Coronary artery (tissue), 2 donors: ENCODE measurements around the gene FBN2.

Source experiments
- DNase-seq: peaks from one replicate; pipeline ENCODE4 v3.0.0-alpha.2; 2017; ENCODE audit warnings: low spot score
- H3K27ac ChIP-seq, 2 donors: fragments of 200-600 bp; sonication (generic); one replicate each; pipeline ENCODE4 v1.5.1; 2016 to 2019
- H3K4me3 ChIP-seq: fragments of 200-600 bp; sonication (generic); 2 replicates; pipeline ENCODE4 v1.5.1; 2016; ENCODE audit warnings: mild to moderate bottlenecking, moderate library complexity
- TF ChIP-seq, protein P1 (sequence below): fragments of 200-600 bp; sonication (generic); IDR thresholded peaks from one replicate; pipeline ENCODE4 v1.5.1; 2019; ENCODE audit warnings: antibody characterized with exemption

FBN2 gene

DNA sequence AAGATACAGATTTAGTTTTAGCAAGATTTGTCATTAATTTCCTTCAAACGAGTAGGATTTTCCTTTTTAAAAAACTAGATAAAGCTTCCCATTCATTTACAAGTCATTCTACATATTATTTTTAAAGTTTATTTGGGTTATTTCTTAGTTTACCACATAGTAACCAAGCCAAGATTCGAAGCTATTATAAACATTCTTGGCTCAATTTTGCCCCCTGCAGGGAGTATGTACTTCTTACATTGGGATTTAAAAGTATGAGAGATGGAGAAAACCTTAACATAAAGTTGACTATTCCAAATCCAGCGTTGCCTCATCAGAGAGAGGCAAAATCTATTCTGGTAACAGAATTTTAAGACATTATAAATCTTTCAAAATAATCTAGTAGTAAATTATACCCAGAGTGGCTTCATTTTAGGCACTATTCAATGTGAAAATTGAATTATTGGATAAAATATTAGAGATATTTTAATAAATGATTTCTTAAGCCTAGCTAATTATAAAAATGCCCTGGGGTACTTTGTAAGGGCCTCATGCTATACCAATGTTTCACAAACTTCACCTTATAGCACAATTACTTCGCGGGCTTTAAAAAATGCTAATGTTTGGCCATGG, 39.1 kb downstream of the FBN2 start:
- TF ChIP-seq, protein P1, sequence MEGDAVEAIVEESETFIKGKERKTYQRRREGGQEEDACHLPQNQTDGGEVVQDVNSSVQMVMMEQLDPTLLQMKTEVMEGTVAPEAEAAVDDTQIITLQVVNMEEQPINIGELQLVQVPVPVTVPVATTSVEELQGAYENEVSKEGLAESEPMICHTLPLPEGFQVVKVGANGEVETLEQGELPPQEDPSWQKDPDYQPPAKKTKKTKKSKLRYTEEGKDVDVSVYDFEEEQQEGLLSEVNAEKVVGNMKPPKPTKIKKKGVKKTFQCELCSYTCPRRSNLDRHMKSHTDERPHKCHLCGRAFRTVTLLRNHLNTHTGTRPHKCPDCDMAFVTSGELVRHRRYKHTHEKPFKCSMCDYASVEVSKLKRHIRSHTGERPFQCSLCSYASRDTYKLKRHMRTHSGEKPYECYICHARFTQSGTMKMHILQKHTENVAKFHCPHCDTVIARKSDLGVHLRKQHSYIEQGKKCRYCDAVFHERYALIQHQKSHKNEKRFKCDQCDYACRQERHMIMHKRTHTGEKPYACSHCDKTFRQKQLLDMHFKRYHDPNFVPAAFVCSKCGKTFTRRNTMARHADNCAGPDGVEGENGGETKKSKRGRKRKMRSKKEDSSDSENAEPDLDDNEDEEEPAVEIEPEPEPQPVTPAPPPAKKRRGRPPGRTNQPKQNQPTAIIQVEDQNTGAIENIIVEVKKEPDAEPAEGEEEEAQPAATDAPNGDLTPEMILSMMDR, result no peak
- no peak overlapping the region for H3K4me3 ChIP-seq
- H3K27ac ChIP-seq, result no peak overlapping the region
- DNase-seq, result no peak

DNA sequence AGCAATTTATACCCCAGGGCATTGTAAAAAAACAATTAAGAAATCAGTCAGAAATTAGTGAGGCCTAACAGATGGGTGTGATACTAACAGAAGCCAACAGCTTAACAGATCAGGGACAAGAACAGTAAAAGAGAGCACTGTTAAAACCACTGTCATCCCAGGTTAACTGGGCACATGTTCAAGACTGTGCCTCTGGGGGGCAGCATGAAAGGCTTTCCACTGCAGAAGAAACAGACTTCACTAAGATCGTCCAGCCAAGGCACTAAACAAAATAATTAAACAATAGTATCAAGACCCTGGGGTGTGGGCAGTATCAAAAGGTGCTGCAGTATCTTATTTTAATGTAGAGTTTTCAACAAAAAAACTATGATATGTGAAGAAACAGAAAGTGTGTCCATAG, 43.5 kb downstream of the FBN2 start:
- Histone ChIP-seq H3K4me3 (no peak overlapping the region), H3K27ac (no peak overlapping the region)
- TF ChIP-seq, protein P1, result no peak
- no peak for DNase-seq

DNA sequence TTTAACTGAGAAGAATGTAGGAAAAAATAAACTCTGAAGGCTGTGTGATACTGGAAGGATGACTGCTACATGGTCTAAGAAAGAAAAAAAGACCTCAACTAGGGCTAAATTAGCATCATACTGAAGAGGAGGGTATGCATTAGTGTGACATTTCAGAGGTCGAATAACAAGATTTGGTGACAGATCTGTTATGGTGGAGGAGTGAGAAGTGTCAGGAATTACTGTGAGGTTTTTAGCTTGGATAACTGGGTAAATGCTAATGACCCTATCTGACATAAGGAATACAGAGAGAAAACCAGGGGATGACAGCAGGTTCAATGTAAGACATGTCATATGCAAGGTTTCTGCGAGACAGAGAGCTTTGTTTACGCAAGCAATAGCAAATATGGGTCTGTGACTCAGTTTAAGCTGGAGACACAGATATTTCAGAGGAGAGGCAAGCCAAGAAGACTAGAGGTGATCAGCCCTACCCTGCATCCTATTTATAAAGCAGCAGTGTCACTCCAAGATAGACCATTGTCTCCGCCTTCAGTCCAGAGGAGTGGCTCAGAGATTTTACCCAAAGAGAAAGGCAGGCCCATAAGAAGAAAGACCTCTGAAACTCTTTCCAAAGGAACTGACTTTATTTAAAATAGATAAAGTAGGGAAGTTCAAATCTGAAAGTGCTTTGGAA, 44.3 kb downstream of the FBN2 start:
- Histone ChIP-seq H3K27ac (no peak overlapping the region), H3K4me3 (no peak overlapping the region)
- no peak for DNase-seq
- TF ChIP-seq, protein P1, result no peak

DNA sequence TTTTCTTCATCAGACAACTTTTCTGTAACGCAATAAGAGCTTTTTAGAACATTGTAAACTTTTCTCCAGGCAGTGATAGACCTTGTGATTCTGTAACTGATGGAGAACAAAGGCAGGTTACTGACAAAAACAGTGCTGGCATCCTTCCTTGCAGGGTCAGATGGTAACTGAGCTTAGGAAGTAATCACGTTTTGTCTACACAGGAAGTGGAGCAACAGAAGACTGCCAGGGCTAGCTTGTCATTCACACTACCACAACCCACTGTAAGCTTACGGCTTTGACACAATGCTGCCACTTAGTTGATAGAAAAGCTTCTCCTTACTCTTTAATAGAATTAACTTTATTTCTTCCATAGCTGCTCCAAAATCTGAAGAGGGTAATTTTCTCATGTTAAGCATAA, 46.8 kb downstream of the FBN2 start:
- TF ChIP-seq, protein P1, result no peak
- H3K27ac ChIP-seq, result no peak overlapping the region
- H3K4me3 ChIP-seq, result no peak overlapping the region
- no peak for DNase-seq

DNA sequence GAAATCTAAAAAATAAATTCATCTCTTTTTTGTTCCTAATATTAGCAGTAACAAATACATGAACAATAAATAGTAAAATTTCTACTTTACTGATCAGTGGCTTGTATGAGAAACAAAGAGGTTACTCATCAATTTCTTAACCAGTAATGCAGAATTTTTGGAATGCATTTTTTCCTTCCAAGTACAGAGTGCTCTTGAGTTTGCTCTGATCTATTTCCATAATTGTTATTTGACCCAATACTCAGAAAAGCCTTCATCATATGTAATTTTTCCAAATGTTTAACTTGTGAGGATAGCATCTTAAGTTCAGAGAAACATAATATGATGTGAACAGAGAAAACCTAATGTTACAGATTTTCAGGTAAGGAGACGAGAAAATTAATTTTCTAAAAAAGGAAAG, 47.3 kb downstream of the FBN2 start:
- DNase-seq, result no peak
- no peak overlapping the region for H3K4me3 ChIP-seq
- TF ChIP-seq, protein P1, result no peak
- H3K27ac ChIP-seq, result no peak overlapping the region

DNA sequence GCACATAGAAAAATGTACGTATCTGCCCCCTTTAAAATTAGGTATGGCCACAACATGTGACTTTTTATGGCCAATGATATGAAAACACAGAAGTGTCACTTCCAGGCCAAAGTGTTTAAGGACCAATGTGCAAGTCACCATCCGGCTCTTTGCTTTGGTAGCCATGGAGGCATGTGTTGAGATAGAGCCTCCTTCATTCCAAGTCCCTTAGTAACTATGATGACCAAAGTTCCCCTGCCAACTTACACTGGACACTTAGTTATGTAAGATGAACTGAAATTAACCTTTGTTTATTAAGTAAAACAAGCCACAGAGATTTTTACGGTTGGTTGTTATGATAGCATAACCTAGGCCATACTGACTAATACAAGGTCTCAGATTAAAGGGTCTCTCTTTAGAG, 51.0 kb downstream of the FBN2 start:
- no peak overlapping the region for H3K27ac ChIP-seq
- no peak overlapping the region for H3K4me3 ChIP-seq
- TF ChIP-seq, protein P1, result no peak
- no peak for DNase-seq

DNA sequence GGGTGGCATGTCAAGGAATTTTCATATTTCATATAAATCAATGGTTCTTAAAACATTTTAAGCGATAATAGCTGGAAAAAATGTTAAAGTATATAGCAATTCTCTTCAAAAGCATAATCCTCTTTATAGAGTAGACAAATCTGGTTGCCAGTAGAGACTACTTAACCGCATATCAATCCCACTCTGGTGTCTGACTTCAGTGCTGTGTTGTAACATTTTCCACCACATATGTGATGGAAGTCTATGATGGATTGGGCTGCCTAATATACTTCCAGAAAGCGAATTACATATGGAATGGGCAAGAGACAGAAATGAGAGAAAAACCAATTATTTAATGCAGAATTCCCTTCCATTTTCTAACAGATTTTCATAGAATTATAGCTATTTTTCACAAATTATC, 54.3 kb downstream of the FBN2 start:
- no peak overlapping the region for H3K4me3 ChIP-seq
- DNase-seq, result no peak
- TF ChIP-seq, protein P1, result no peak
- no peak overlapping the region for H3K27ac ChIP-seq
